H9 (cell line): Measurements from ENCODE around the gene CCDC12. TPM values are rescaled to one million over a fixed set of nuclear protein-coding genes. Genes with fewer than 3 reads are reported as not detected.

Source experiments
- DNase-seq: peaks from one replicate; pipeline ENCODE4 v3.0.0-alpha.2; 2017
- H2AFZ ChIP-seq: one replicate; pipeline ENCODE4 v1.6.1; 2013; ENCODE audit warnings: mild to moderate bottlenecking, low read length, control low read depth, moderate library complexity
- H2AK5ac ChIP-seq: 2 replicates; pipeline ENCODE4 v1.6.1; 2013; ENCODE audit warnings: low read length, control low read depth, mixed read lengths; ENCODE audit not compliant: insufficient read length
- H2BK120ac ChIP-seq: one replicate; pipeline ENCODE4 v1.6.1; 2013; ENCODE audit warnings: low read depth, mild to moderate bottlenecking, low read length, control low read depth, inconsistent platforms; ENCODE audit not compliant: poor library complexity, severe bottlenecking
- H2BK12ac ChIP-seq: 2 replicates; pipeline ENCODE4 v1.6.1; 2013; ENCODE audit warnings: low read length, control low read depth, mixed read lengths, low read depth; ENCODE audit not compliant: insufficient read length
- H2BK15ac ChIP-seq: 2 replicates; pipeline ENCODE4 v1.6.1; 2013; ENCODE audit warnings: low read depth, low read length, control low read depth
- H2BK20ac ChIP-seq: one replicate; pipeline ENCODE4 v1.6.1; 2013; ENCODE audit warnings: low read depth, mild to moderate bottlenecking, low read length, control low read depth, inconsistent platforms; ENCODE audit not compliant: poor library complexity, severe bottlenecking
- H2BK5ac ChIP-seq: 2 replicates; pipeline ENCODE4 v1.6.1; 2013; ENCODE audit warnings: low read length, control low read depth, mixed read lengths; ENCODE audit not compliant: insufficient read length
- H3K14ac ChIP-seq: 2 replicates; pipeline ENCODE4 v1.6.1; 2013; ENCODE audit warnings: low read length, control low read depth; ENCODE audit not compliant: insufficient read depth
- H3K18ac ChIP-seq: 2 replicates; pipeline ENCODE4 v1.6.1; 2013; ENCODE audit warnings: low read depth, mild to moderate bottlenecking, mixed read lengths, low read length, control low read depth; ENCODE audit not compliant: insufficient read length
- H3K23ac ChIP-seq: 2 replicates; pipeline ENCODE4 v1.6.1; 2013; ENCODE audit warnings: low read length, control low read depth, mixed read lengths, low read depth; ENCODE audit not compliant: insufficient read length
- H3K23me2 ChIP-seq: 2 replicates; pipeline ENCODE4 v1.6.1; 2013; ENCODE audit warnings: low read depth, mild to moderate bottlenecking, mixed read lengths, low read length, control low read depth; ENCODE audit not compliant: insufficient read length, poor library complexity, severe bottlenecking
- H3K27ac ChIP-seq: 2 replicates; pipeline ENCODE4 v1.5.1; 2013; ENCODE audit warnings: low read length, control low read depth, mixed read lengths, low read depth; ENCODE audit not compliant: insufficient read length
- H3K27me3 ChIP-seq: 2 replicates; pipeline ENCODE4 v1.6.1; 2013; ENCODE audit warnings: low read length, control low read depth, inconsistent platforms; ENCODE audit not compliant: insufficient read depth
- H3K4ac ChIP-seq: 2 replicates; pipeline ENCODE4 v1.6.1; 2013; ENCODE audit warnings: low read depth, mild to moderate bottlenecking, control low read depth, inconsistent platforms, low read length, moderate library complexity
- H3K4me1 ChIP-seq: 2 replicates; pipeline ENCODE4 v1.6.1; 2013; ENCODE audit warnings: low read length, control low read depth, inconsistent platforms; ENCODE audit not compliant: insufficient read depth
- H3K4me2 ChIP-seq: 2 replicates; pipeline ENCODE4 v1.6.1; 2013; ENCODE audit warnings: low read length, control low read depth, mixed read lengths; ENCODE audit not compliant: insufficient read length, insufficient read depth
- H3K56ac ChIP-seq: 2 replicates; pipeline ENCODE4 v1.6.1; 2013; ENCODE audit warnings: low read depth, mild to moderate bottlenecking, mixed read lengths, low read length, control low read depth; ENCODE audit not compliant: insufficient read length
- H3K79me1 ChIP-seq: 2 replicates; pipeline ENCODE4 v1.6.1; 2013; ENCODE audit warnings: low read depth, mild to moderate bottlenecking, moderate library complexity, low read length, control low read depth, inconsistent platforms; ENCODE audit not compliant: insufficient read depth, poor library complexity, severe bottlenecking
- H3K79me2 ChIP-seq: 2 replicates; pipeline ENCODE4 v1.6.1; 2013; ENCODE audit warnings: low read length, control low read depth, inconsistent platforms; ENCODE audit not compliant: insufficient read depth
- H3K9ac ChIP-seq: 2 replicates; pipeline ENCODE4 v1.6.1; 2013; ENCODE audit warnings: low read length, control low read depth, mixed read lengths; ENCODE audit not compliant: insufficient read length; ENCODE audit errors: extremely low read depth
- H3K9me3 ChIP-seq: one replicate; pipeline ENCODE4 v1.6.1; 2013; ENCODE audit warnings: low read depth, low read length, inconsistent platforms; ENCODE audit not compliant: control insufficient read depth
- H3T11ph ChIP-seq: one replicate; pipeline ENCODE4 v1.6.1; 2013; ENCODE audit warnings: mild to moderate bottlenecking, low read length, control low read depth, inconsistent platforms
- H4K20me1 ChIP-seq: one replicate; pipeline ENCODE4 v1.6.1; 2013; ENCODE audit not compliant: control insufficient read depth, insufficient read length, insufficient read depth
- H4K5ac ChIP-seq: 2 replicates; pipeline ENCODE4 v1.6.1; 2013; ENCODE audit warnings: low read depth, mild to moderate bottlenecking, mixed read lengths, low read length, control low read depth; ENCODE audit not compliant: insufficient read length
- H4K8ac ChIP-seq: replicated peaks from 2 replicates; pipeline ENCODE4 v1.6.1; 2013; ENCODE audit warnings: low read length, control low read depth, mixed read lengths, low read depth; ENCODE audit not compliant: insufficient read length
- H4K91ac ChIP-seq: 2 replicates; pipeline ENCODE4 v1.6.1; 2013; ENCODE audit warnings: low read depth, mild to moderate bottlenecking, moderate library complexity, mixed read lengths, low read length, control low read depth; ENCODE audit not compliant: insufficient read length
- H3K27ac Mint-ChIP-seq, 3 experiments: 2 replicates in 2 of 3; 3 replicates in 1 of 3; pipeline ENCODE4 v1.8.0; 2020 to 2021; ENCODE audit warnings: mixed read lengths in 3 of 3, mild to moderate bottlenecking in 1 of 3, moderate library complexity in 1 of 3
- H3K27me3 Mint-ChIP-seq: 2 replicates; pipeline ENCODE4 v1.8.0; 2021; ENCODE audit warnings: low read depth, mild to moderate bottlenecking, moderate library complexity, mixed read lengths
- H3K36me3 Mint-ChIP-seq, 3 experiments: 2 replicates in 2 of 3; 3 replicates in 1 of 3; pipeline ENCODE4 v1.8.0; 2020 to 2021; ENCODE audit warnings: low read depth in 3 of 3, mixed read lengths in 3 of 3; ENCODE audit not compliant: insufficient read depth in 1 of 3
- H3K4me1 Mint-ChIP-seq, 2 experiments: 2 replicates each; pipeline ENCODE4 v1.8.0; 2020; ENCODE audit warnings: mixed read lengths in 2 of 2
- H3K4me3 Mint-ChIP-seq, 2 experiments: 2 replicates in 1 of 2; 3 replicates in 1 of 2; pipeline ENCODE4 v1.8.0; 2020 to 2021; ENCODE audit warnings: mild to moderate bottlenecking in 2 of 2, mixed read lengths in 2 of 2, moderate library complexity in 1 of 2
- H3K9me3 Mint-ChIP-seq, 2 experiments: 2 replicates in 1 of 2; 3 replicates in 1 of 2; pipeline ENCODE4 v1.8.0; 2020; ENCODE audit warnings: mild to moderate bottlenecking in 2 of 2, mixed read lengths in 2 of 2, moderate library complexity in 1 of 2
- WGBS: extraction: QIAGEN DNeasy Blood & Tissue Kit; methylation state at CpG from one replicate; pipeline ENCODE4 v1.1.7; 2013; ENCODE audit warnings: missing lambda C conversion rate, low lambda C conversion rate, mixed read lengths; ENCODE audit not compliant: insufficient read length; ENCODE audit errors: extremely low coverage; 5-methylcytosine and 5-hydroxymethylcytosine counted together
- total RNA-seq: library from RNA; stranded (reverse); gene quantifications from 2 replicates; pipeline ENCODE4 v1.2.1, GENCODE V29; 2021
- TF ChIP-seq, protein P1 (sequence below): fragments of 200-600 bp; sonication (generic); conservative IDR thresholded peaks from 3 replicates; pipeline ENCODE4 v1.8.0; 2021; ENCODE audit warnings: antibody characterized with exemption, mild to moderate bottlenecking

CCDC12 gene
- total RNA-seq, 1 experiment from 2014 or later, result 54.0 TPM

DNA sequence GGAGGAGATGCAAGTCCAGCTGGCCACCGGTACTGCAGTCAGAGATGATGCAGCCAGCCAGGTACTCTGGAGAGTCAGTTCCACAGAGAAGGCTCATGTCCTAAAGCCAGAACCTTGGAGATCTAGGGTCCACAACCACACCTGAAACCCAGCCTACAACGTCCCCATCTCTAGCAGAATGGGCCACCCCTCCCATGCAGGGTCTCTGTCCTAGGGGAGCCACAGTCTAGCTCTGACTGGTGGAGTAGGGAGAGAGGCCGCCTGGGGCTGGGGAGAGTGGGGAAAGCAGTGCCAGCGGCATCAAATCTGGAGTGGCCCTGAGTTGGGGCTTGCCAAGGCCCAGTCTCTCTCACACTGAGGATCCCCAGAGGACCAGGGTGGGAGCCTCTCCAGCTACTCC is 55.5 kb downstream of the CCDC12 start:
- Histone ChIP-seq H4K20me1 (no peaks in the 10 kb centered on the region), H3K14ac (no peak overlapping the region), H3K9me3 (no peaks in the 10 kb centered on the region), H2AFZ (no peak overlapping the region), H4K5ac (no peak overlapping the region), H3K4me1 (no peaks in the 10 kb centered on the region), H3K9ac (no peak overlapping the region), H2BK5ac (no peak overlapping the region), H3K27ac (no peak overlapping the region), H3K23ac (no peak overlapping the region), H3K4ac (no peak overlapping the region), H3K4me2 (no peak overlapping the region), H4K91ac (no peak overlapping the region), H3K18ac (no peak overlapping the region), H2BK15ac (no peak overlapping the region), H2AK5ac (no peak overlapping the region), H3K27me3 (no peaks in the 10 kb centered on the region), H3K23me2 (no peaks in the 10 kb centered on the region), H2BK20ac (no peak overlapping the region), H3T11ph (no peak overlapping the region), H2BK120ac (no peak overlapping the region), H3K79me2 (no peaks in the 10 kb centered on the region), H3K79me1 (no peaks in the 10 kb centered on the region), H3K56ac (no peak overlapping the region), H2BK12ac (no peak overlapping the region), H4K8ac (no peak overlapping the region)
- no peak for DNase-seq
- peaks cover 0 to 3% of the 10 kb centered on the region in 2 experiments; a peak in 1 of 4 replicates for H3K4me1 Mint-ChIP-seq
- H3K27ac Mint-ChIP-seq, result no peak overlapping the region
- WGBS, result no CpG with 5 or more reads among the region's 4 CpGs
- peaks cover 61 to 87% (median 79%) of the 10 kb centered on the region in 3 experiments for H3K36me3 Mint-ChIP-seq
- TF ChIP-seq, protein P1, sequence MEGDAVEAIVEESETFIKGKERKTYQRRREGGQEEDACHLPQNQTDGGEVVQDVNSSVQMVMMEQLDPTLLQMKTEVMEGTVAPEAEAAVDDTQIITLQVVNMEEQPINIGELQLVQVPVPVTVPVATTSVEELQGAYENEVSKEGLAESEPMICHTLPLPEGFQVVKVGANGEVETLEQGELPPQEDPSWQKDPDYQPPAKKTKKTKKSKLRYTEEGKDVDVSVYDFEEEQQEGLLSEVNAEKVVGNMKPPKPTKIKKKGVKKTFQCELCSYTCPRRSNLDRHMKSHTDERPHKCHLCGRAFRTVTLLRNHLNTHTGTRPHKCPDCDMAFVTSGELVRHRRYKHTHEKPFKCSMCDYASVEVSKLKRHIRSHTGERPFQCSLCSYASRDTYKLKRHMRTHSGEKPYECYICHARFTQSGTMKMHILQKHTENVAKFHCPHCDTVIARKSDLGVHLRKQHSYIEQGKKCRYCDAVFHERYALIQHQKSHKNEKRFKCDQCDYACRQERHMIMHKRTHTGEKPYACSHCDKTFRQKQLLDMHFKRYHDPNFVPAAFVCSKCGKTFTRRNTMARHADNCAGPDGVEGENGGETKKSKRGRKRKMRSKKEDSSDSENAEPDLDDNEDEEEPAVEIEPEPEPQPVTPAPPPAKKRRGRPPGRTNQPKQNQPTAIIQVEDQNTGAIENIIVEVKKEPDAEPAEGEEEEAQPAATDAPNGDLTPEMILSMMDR, result no peak
- no peaks in the 10 kb centered on the region; the same call in 1 of the 2 replicates for H3K27me3 Mint-ChIP-seq
- H3K9me3 Mint-ChIP-seq, result peaks cover 5 to 8% of the 10 kb centered on the region in 2 experiments; a peak in 4 of 5 replicates
- no peak overlapping the region for H3K4me3 Mint-ChIP-seq
